GM18511 (cell line): ENCODE measurements around the gene GPR68.

ENCODE experiments used
- ATAC-seq: cut with Tn5 transposase; IDR thresholded peaks from one replicate; pipeline ENCODE4 v1.9.1; 2021; ENCODE audit warnings: mild to moderate bottlenecking, moderate library complexity; ENCODE audit not compliant: unreplicated experiment

Gene GPR68, protein sequence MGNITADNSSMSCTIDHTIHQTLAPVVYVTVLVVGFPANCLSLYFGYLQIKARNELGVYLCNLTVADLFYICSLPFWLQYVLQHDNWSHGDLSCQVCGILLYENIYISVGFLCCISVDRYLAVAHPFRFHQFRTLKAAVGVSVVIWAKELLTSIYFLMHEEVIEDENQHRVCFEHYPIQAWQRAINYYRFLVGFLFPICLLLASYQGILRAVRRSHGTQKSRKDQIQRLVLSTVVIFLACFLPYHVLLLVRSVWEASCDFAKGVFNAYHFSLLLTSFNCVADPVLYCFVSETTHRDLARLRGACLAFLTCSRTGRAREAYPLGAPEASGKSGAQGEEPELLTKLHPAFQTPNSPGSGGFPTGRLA

DNA sequence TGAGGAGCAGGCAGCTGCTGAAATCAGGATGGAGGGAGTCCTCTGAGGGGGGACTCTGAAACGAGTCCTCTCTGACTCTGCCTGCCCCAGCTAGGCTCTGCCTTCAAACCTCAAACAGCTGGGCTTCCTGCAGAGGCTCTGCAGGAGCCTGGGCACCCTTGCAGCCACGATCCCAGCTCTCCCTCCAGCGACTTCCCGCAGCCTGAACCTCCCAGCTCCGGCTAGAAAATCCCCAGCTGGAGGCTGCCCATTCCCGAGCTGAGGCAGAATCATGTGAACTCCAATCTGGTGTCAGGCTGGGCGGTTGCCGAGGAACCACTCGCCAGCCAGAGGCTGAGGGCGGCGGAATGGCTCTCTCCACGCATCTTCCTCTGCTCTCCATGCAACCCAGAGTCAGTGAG lies at the start of gene GPR68:
TSS of gene GPR68 (minus strand) at position 204 of the 401 bp plus-strand sequence. CDS start 9,654 bp downstream, outside the sequence.
- no peak for ATAC-seq

DNA sequence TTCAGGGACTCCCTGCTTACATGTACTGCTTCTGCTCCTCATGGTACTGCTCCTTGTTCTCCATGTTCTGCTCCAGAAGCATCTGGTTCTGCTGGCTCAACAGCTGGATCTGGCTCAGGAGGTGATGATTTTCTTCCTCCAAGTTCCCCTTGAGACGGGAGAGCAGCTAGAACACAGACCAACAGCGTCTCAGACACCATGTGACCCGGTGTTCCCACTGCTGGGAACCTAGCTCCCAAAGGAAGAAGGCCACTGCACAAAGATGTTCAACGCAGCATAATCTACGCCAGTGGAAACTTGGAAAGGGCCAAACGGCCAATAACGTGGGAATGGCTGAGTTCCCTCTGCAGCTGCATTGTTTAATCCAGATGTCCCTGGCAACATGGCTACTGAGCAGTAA lies 49.6 kb upstream of the GPR68 start:
- no peak for ATAC-seq

DNA sequence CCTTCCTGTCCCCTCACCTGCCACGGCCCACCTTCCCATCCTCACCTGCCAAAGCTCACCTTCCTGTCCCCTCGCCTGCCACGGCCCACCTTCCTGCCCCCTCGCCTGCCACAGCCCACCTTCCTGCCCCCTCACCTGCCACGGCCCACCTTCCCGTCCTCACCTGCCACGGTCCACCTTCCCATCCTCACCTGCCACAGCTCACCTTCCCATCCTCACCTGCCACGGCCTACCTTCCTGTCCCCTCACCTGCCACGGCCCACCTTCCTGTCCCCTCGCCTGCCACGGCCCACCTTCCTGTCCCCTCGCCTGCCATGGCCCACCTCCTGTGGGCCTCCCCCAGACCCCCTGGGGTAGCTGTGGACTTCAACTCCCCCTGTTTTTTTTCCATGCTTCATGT lies 48.8 kb upstream of the GPR68 start:
- no peak for ATAC-seq

DNA sequence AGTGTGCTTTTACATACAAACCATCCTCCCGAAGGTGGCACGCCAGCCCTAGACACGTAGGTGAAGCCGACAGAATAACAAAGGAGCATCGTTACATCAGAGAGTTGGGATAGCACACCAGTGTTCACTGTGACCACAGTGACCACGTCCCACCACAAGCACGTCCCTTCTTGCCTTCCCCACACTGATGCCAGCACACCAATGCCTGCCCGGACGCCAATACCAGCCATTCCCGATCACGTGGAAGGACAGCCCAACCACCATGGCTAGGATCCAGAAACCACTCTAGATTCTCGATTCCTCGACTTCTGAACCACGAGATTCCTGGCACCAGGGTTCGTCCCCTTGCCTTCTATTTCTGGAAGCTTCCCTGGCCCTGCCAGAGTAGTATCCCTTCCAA lies 48.0 kb upstream of the GPR68 start:
- no peak for ATAC-seq

DNA sequence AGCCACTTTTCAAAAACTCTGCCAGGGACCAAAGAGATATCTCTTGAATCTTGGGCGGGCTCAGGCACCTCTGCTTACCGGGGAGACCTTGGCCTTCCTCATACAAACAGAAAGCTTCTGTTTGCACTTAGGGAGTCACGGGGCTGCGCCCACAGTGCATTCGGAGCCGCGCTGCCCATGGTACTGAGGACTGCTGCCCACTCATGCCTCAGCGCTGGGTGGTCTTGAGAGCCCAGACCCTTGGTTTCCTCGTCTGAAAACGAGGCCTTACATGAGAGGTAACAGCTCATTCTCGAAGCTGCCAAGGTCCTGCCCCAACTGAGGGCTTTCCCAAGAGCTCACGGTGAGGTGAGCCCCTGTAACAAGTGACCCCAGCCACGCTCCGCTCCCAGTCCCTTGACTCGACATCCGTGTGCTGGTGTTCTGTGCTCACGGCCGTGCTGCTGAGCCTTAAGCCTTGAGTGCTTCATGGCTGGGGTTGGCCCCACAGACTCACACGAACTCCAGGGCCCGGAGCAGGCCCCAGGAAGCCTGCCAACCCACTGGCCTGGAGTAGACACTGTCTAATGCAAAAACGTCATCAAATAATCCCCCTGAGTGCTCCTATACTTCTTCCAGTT lies 47.4 kb upstream of the GPR68 start:
- no peak for ATAC-seq

DNA sequence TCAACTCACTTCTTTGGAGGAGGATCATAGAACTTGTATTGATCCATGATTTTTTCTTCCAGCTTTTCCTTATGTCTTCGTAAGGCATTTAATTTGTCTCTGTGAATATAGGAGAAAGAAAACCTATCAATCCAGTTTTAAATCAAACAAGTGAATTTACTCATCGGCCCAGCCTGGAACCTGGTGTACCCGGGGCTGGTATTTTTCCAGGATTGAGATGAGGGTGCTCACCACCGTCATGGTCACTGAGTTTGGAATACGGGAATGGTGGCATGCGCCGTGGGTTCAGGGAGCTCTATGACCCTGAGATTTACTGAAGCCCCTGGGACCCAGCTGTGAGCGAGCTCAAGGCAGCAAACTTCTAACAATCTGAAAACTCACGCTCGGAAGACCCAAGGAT lies 46.5 kb upstream of the GPR68 start:
- ATAC-seq, result no peak

DNA sequence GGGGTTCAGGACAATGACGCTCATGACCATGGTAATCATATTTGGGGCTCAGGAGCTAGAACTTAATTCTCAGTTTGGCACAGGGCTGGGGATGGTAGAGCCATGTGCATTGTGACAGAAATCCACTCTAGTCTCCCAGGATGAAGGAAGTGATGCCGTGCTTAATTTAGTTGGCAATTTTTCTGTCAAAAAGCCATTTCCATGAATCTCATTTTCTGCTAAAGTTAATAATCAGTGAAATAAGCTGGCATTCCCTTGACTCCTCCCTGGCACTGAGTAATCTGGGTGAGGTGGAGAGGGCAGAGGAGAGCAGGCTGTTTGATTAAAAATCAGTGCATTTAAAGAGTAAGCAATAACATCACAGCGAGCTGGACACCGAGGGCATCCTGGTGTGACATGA lies 45.0 kb upstream of the GPR68 start:
- no peak for ATAC-seq

DNA sequence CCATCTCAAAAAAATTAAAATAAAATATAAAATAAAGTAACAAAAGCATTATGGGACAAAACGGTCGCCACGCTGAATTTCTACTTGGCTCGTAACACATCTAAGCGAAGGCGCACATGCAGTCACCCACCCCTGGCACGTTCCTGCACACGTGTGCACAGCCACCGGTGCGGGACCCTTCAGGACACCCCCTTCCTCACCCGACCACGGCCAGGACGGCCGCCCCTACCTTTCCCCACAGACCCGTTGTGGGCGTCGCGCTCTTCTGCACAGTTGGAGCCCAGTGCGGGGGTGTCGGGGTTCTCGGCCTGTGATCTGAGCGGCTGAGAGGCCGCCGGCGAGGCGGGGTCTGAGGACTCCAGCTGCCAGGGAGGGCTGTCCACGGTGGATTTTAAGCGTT lies 44.4 kb upstream of the GPR68 start:
- no peak for ATAC-seq

DNA sequence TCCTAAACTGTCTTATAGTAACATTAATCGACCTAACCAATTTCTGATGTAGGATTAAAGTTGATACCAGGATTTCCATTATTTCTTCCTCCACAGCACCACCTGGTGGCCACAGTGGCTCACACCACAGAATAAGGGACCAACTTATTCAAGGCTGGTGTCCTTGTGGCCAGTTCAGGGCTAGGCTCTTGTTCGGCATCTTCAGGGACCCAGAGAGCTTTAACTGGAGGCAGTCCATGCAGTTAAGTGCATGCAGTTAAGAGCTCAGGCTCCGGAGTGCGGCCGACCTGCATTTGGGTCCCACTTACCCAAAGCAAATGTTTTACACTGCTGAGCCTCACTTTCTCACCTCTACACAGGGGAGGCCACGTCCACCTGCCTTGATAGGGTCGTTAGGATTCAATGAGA lies 42.0 kb upstream of the GPR68 start:
- ATAC-seq, result no peak

DNA sequence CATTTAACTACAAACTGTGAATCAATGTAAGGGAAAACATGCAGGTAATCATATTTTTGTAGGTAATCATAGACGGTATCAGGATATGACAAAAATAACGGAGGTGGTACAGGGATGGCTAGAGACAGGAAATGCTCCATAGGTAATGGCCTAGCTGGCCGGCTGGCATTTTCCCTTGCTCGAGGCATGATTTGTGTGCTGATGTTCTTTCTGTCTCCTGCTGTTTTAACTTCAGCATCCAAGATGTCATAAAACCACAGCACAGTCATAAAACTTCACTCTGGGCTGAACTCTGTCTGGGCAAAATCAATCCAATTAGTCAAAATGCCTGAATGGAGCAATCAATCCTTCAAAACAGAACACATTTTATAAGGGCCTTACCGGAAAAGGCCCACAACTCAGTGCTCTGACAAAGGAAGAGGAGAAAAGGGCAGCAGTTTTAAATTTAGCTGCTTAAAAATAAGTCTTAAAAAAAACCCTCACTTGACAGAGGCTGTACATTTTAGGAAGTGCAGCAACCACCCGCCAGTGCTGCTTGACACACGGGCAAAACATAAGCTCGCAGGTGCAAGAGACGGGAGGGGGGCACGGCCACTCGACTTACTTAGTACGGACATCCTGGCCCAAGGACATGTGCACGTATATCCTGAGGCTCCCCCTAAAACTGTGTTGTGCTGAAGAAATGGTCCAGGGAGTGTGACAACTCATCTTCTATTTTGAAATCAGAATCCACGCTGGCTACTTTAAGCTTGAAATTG lies 40.5 kb upstream of the GPR68 start:
- no peak for ATAC-seq

DNA sequence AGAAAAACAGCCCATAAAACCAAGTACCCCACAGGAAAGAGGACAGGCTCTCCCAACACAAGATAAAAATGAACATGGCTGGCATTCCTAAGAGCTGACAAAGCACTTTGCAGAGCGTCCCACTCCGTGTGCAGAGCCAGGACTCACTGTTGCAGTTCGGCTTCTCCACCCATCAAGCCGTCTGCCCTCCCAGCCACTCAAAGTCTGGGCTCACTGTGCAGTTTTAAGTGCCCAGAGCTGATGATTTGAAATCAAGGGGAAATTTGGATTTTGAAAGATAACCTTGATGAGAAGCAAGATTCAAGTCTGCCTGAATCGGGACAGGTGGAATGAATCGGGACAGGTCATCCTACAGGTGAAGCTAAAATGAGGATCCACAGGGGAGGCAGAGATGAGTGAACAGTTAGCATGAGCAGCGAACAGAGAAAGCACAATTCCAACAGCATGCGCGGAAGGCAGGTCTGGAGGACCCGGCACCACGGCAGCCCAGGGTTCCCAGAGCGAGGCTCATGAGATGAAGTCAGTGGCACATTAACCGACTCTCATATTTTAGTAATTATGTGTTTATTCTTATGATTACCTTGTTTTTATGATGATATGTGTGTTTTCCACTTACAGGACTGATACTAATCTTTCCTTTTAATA lies 39.8 kb upstream of the GPR68 start:
- no peak for ATAC-seq

DNA sequence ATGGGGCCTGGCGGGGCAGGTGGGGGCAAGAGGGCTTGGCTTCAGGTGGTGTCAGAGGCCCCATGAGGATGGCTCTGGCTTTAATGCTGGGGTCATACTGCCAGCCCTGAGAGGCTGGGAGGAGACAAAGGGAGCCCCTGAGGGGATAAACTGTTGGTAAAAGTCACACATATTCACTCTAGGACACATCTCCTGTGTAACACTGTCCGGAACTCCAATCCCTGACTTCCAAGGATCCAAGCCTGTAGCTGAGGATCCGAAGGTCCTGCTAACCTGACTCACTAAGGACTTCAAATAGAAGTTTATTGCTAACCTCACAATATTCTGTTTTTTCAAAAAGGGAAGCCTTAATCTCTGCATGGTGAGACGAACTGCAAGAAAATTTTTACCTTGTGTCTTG lies 39.2 kb upstream of the GPR68 start:
- ATAC-seq, result no peak

DNA sequence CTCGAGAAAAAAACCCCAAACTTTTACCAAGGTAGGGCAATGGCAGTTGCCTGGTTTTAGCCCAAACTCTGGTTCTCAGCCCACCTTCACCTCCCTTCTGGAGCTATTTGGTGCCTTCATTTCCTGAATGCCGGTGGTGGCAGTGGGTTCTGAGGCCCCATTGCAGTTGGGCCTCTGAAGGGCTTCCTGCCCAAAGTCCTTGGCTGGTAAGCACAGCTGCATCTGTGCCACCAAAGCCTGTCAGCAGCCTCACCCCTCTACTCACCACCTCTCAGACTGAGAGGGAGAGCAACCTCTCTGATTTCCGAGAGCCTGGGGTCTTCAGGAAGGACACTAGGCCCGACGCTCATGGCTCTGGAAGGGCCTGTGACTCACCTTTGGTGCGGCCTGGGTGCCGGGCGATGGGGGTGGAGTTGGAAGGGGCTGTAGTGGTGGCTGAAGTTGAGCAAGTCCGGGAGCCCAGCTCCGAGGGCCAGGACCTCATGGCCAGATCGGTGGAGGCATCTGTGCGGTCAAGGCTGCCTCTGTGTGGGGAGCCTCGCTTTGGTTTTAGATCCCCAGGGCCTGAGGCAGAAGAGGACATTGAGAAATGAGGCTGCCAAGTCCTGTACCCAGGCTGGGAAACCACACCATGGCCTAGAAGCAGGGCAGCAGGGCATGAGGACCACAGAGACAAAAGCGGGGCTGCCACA lies 38.6 kb upstream of the GPR68 start:
- no peak for ATAC-seq

DNA sequence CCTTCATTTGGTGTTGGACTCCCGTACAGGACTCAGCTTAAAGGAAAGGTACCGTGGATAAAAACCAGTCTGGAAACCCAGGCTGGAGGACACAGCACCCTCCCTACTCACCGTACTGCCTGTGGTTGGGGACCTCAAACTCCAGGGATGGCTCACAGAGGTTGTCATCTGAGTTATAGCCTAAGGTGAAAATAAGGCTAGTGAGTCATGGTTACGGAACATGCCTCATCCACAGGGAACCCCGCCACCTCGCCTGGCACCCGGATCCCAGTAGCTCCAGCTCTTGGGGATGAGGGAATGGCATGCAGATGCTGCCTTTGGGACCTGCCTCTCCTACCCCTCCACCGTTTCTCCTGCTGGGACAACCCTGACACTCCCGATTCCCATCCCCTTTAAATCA lies 36.8 kb upstream of the GPR68 start:
- ATAC-seq, result no peak

DNA sequence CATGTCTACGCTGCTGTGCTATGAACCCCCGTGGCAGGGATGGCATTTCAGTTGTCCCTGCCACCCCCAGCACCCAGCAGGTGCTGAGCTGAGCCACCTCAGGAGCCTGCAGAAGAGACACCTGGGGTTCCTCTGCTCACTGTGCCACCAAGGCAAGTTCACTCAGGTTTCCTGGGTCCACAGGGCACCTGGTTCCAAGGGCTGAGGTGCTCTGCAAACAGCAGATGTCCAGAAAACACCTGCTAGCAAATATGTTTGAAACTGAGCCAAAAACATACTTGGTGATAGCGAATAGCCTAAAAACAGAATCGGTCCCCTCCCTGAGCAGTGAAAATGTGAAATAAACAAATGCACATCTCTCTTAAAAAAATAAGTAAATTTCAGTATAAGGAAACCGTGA lies 35.6 kb upstream of the GPR68 start:
- no peak for ATAC-seq

DNA sequence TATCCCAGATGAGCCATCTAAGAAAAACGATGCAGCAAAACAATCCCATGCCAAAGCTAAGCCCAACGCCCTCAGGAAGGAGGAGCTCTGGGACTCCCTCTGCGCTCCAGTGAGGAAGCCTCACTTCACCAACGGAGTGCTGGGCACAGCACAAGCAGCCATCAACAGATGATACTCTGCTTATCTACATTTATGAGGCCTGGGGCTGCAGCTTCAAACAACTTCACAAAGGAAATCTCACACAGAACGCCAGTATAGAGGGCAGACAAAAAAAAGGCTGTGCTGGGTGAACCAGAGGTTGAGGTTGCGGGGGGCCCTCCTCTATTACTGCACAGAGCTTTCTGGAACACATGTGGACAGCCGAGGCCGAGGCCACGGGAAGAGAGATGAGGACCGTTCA lies 34.9 kb upstream of the GPR68 start:
- ATAC-seq, result no peak

DNA sequence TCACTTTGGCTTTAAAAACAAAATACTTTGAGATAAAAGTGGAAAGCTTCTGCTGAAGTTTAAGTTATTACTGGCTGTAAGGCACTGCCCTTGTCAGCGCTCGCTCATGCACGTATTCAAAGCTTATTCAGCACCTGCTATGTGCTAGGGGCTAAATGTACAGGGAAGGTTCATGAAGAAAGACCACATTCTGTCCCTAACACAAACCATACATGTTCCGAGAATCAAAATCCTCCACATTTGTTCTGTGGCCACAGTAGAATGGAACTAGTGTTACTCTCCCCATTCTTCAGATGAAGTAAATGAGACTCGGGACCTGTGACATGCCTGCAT lies 33.8 kb upstream of the GPR68 start:
- ATAC-seq, result no peak

DNA sequence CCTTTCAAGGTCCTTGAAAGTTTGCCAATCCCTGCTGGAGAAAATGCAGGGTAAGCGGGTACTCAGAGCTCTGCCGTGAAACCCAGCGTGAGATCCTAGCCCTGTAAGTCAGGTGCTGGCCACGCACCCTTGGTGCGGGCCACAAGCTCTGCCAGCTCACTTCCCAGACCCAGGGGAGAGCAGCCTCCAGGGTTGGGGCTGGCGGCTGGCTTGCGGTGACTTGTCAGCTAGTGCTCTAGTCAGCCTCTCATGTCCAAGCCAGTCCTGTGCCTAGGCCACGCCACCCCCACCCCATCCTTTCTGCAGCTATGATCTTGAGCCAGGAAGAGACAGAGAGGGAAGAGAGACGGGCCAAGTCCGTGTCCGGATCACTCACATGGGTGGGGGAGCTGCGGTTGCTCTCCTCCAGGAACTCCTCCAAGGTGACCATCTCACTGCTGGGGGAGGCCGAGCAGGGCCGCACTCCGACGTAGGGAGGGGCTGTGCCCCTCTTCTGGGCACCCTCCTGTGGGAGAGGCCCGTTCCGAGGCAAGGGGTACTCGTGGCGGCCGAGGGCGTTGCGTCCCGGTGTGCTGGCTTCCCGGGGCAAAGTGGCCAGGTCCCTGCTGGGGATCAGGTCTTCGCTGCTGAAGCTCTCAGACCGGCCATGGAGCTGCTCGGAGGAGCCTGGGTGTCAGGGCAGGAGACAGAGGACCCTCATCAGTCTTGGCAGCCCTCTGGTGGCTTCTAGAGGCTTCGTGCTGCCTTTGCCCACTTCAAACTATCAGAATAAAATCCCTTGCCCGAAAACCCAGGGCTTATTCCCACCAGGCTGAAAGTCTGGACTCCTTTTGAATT lies 33.3 kb upstream of the GPR68 start:
- ATAC-seq, result no peak

DNA sequence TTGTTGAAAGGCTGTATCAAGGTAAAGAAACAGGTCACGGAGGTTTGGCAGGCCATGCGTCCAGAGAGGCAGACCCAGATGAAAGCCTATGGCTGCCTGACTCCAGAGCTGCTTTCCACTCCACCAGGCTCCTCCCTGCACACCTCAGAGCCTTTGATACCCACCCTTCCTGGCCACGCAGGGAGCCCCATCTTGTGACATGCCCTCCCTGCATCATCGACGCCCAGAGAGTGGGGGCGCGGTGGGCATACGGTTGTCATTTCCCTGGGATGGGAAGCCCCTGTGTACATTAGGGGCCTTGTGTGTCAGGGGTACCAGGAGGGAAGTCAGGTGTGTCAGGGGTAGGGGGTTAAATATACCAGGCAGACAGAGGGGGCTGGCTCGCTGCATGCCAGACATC lies 30.3 kb upstream of the GPR68 start:
- ATAC-seq, result no peak

DNA sequence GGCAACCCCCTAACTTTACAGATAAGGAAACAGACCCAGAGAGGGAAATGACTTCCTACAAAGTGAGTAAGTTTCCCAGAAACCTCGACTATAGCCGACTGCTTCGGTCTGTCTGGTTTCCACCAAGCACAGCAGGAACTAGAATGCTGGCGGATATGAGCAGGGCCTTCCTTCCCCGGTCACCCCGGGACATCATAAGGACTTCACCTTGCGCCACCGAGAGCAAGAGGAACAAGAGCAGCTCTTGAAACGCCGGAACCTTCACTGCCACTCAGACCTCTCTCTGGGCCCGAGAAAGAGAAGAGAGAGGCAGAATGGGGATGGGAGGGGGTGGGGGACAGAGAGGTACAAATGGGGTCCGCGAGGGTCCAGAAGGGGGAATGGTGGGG lies 29.4 kb upstream of the GPR68 start:
- no peak for ATAC-seq
